GM19452 (cell line): ENCODE data around the gene ABCA8.
"Not testable (repeated sequence)": the region's sequence is repeated elsewhere in the genome, so short reads cannot be mapped to it uniquely, and the experiment has no call there.

Experiments used
- ATAC-seq: cut with Tn5 transposase; IDR thresholded peaks from one replicate; pipeline ENCODE4 v1.9.1; 2021; ENCODE audit not compliant: unreplicated experiment

The ABCA8 gene

GRCh38 chr17:68955181-68955841 is at the start of gene ABCA8:
ABCA8 (minus strand) TSS chr17:68955392; CDS start chr17:68942034, 13,358 bp downstream.
- no peak for ATAC-seq

GRCh38 chr17:69004759-69005158 is 49.6 kb upstream of the ABCA8 start:
- not testable (repeated sequence) for ATAC-seq

- ATAC-seq = not testable (repeated sequence)
These were observed 44.6 kb upstream of the ABCA8 start for GRCh38 chr17:68999743-69000142.

GRCh38 chr17:68993112-68993511 is 37.9 kb upstream of the ABCA8 start:
- no peak for ATAC-seq

- no peak for ATAC-seq
These were observed 32.8 kb upstream of the ABCA8 start for GRCh38 chr17:68987966-68988365.

GRCh38 chr17:68981288-68981687 is 26.1 kb upstream of the ABCA8 start:
- ATAC-seq = peak; percentile 85

GRCh38 chr17:68973098-68973846 is 18.1 kb upstream of the ABCA8 start:
- ATAC-seq = no peak

- no peak for ATAC-seq
These were observed 17.0 kb upstream of the ABCA8 start for GRCh38 chr17:68972119-68972704.

- ATAC-seq = no peak
These were observed 13.9 kb upstream of the ABCA8 start for GRCh38 chr17:68969101-68969500.

- ATAC-seq = no peak
These were observed 8.8 kb upstream of the ABCA8 start for GRCh38 chr17:68963958-68964357.

- ATAC-seq = no peak
These were observed 6.2 kb upstream of the ABCA8 start for GRCh38 chr17:68961214-68961882.

GRCh38 chr17:68959117-68959516 is 3.9 kb upstream of the ABCA8 start:
- not testable (repeated sequence) for ATAC-seq

- ATAC-seq = no peak
These were observed 2.8 kb upstream of the ABCA8 start for GRCh38 chr17:68957944-68958343.

GRCh38 chr17:68954146-68954896 is 871 bp downstream of the ABCA8 start:
- ATAC-seq = no peak

GRCh38 chr17:68953340-68953997 is 1.7 kb downstream of the ABCA8 start:
- ATAC-seq = no peak

GRCh38 chr17:68950725-68951124 is 4.5 kb downstream of the ABCA8 start:
- ATAC-seq = no peak

- not testable (repeated sequence) for ATAC-seq
These were observed 7.3 kb downstream of the ABCA8 start for GRCh38 chr17:68947868-68948267.

GRCh38 chr17:68944435-68945035 is 10.7 kb downstream of the ABCA8 start:
- ATAC-seq = no peak

GRCh38 chr17:68943812-68944182 is 11.4 kb downstream of the ABCA8 start:
- ATAC-seq = not testable (repeated sequence)
